HG03521 (cell line): Measurements from ENCODE around the gene RAB40AL.
"Not testable (repeated sequence)": the region's sequence is repeated elsewhere in the genome, so short reads cannot be mapped to it uniquely, and the experiment has no call there.

Source experiments
- ATAC-seq: cut with Tn5 transposase; IDR thresholded peaks from one replicate; pipeline ENCODE4 v1.9.1; 2021; ENCODE audit warnings: mild to moderate bottlenecking, moderate library complexity; ENCODE audit not compliant: unreplicated experiment

Gene RAB40AL

GRCh38 chrX:102936972-102937371 lies at the start of gene RAB40AL:
Gene RAB40AL, plus strand, starts transcription at chrX:102937272. Its CDS starts 47 bp downstream, at chrX:102937319.
- not testable (repeated sequence) for ATAC-seq

- no peak for ATAC-seq
These were observed 49.4 kb upstream of the RAB40AL start for GRCh38 chrX:102887687-102888086.

- ATAC-seq: no peak
These were observed 45.0 kb upstream of the RAB40AL start for GRCh38 chrX:102892103-102892502.

- ATAC-seq: peak; percentile 92
These were observed 36.8 kb upstream of the RAB40AL start for GRCh38 chrX:102899940-102900916.

- ATAC-seq: no peak
These were observed 34.7 kb upstream of the RAB40AL start for GRCh38 chrX:102902355-102902754.

- no peak for ATAC-seq
These were observed 5.9 kb upstream of the RAB40AL start for GRCh38 chrX:102930990-102931756.

GRCh38 chrX:102934624-102935023 lies 2.4 kb upstream of the RAB40AL start:
- ATAC-seq: no peak

- ATAC-seq: no peak
These were observed 14.1 kb downstream of the RAB40AL start for GRCh38 chrX:102950908-102951866.

- ATAC-seq: no peak
These were observed 20.7 kb downstream of the RAB40AL start for GRCh38 chrX:102957751-102958150.

GRCh38 chrX:102958794-102959193 lies 21.7 kb downstream of the RAB40AL start:
- no peak for ATAC-seq

GRCh38 chrX:102959471-102959870 lies 22.4 kb downstream of the RAB40AL start:
- ATAC-seq: no peak

GRCh38 chrX:102963955-102964354 lies 26.9 kb downstream of the RAB40AL start:
- ATAC-seq: no peak

- no peak for ATAC-seq
These were observed 27.9 kb downstream of the RAB40AL start for GRCh38 chrX:102964940-102965339.

- no peak for ATAC-seq
These were observed 29.6 kb downstream of the RAB40AL start for GRCh38 chrX:102966701-102967100.

GRCh38 chrX:102968216-102968615 lies 31.1 kb downstream of the RAB40AL start:
- no peak for ATAC-seq

- ATAC-seq: not testable (repeated sequence)
These were observed 34.5 kb downstream of the RAB40AL start for GRCh38 chrX:102971536-102971935.

- no peak for ATAC-seq
These were observed 37.9 kb downstream of the RAB40AL start for GRCh38 chrX:102975016-102975415.

GRCh38 chrX:102976286-102976685 lies 39.2 kb downstream of the RAB40AL start:
- ATAC-seq: no peak

GRCh38 chrX:102976793-102977495 lies 39.9 kb downstream of the RAB40AL start:
- ATAC-seq: no peak

- ATAC-seq: no peak
These were observed 41.5 kb downstream of the RAB40AL start for GRCh38 chrX:102978594-102978993.
